SH-SY5Y (cell line): Measurements from ENCODE around the gene CDC40.

Source experiments
- GATA2 ChIP-seq: IDR thresholded peaks from 2 replicates; pipeline ENCODE4 v1.6.1; 2011; ENCODE audit warnings: mild to moderate bottlenecking, low read depth, low read length
- GATA3 ChIP-seq: IDR thresholded peaks from 2 replicates; pipeline ENCODE4 v1.6.1; 2011; ENCODE audit warnings: low read depth, mild to moderate bottlenecking, low read length, moderate library complexity

GRCh38 chr6:110198561-110198960, 18.3 kb downstream of the CDC40 start:
- TF ChIP-seq GATA2 (no peak), GATA3 (no peak)
